OCI-LY3 (cell line): ENCODE results near the gene RANBP9.

Source experiments
- H2AFZ ChIP-seq: fragments of 200-600, 300-600 bp; shearing (Covaris generic); 2 replicates; pipeline ENCODE4 v1.6.0; 2014; ENCODE audit warnings: antibody characterized with exemption, low read depth, low read length
- H3K27ac ChIP-seq: fragments of 200-600, 300-600 bp; sonication (generic); 2 replicates; pipeline ENCODE4 v1.5.1; 2014; ENCODE audit warnings: mild to moderate bottlenecking, low read length, moderate library complexity, mixed read lengths
- H3K27me3 ChIP-seq: fragments of 200-600, 300-600 bp; sonication (generic); 2 replicates; pipeline ENCODE4 v1.6.1; 2014; ENCODE audit warnings: low read depth, low read length, mixed read lengths
- H3K36me3 ChIP-seq: fragments of 200-600, 300-600 bp; sonication (generic); replicated peaks from 2 replicates; pipeline ENCODE3; 2014; ENCODE audit warnings: low read depth, low read length, mixed read lengths
- H3K4me1 ChIP-seq: fragments of 300-600, 200-600 bp; sonication (generic); 2 replicates; pipeline ENCODE4 v1.6.1; 2014; ENCODE audit warnings: low read length, mixed read lengths
- H3K4me2 ChIP-seq: fragments of 200-600, 300-600 bp; sonication (generic); 2 replicates; pipeline ENCODE4 v1.6.1; 2014; ENCODE audit warnings: low read length, mixed read lengths
- H3K4me3 ChIP-seq: fragments of 300-600, 200-600 bp; sonication (generic); 2 replicates; pipeline ENCODE4 v1.5.1; 2014; ENCODE audit warnings: antibody characterized with exemption, mild to moderate bottlenecking, low read length, moderate library complexity
- H3K79me2 ChIP-seq: fragments of 300-600, 200-600 bp; shearing (Covaris generic); 2 replicates; pipeline ENCODE4 v1.6.1; 2014; ENCODE audit warnings: mild to moderate bottlenecking, low read length, mixed read lengths
- H3K9ac ChIP-seq: fragments of 300-600, 200-600 bp; shearing (Covaris generic); 2 replicates; pipeline ENCODE4 v1.6.0; 2014; ENCODE audit warnings: mild to moderate bottlenecking, low read length, moderate library complexity
- H3K9me3 ChIP-seq: fragments of 200-600, 300-600 bp; shearing (Covaris generic); 2 replicates; pipeline ENCODE4 v1.6.1; 2014; ENCODE audit warnings: low read length, mixed read lengths; ENCODE audit not compliant: insufficient read depth
- H4K20me1 ChIP-seq: fragments of 200-600, 300-600 bp; sonication (generic); 2 replicates; pipeline ENCODE4 v1.6.1; 2016; ENCODE audit warnings: low read length, mixed read lengths; ENCODE audit not compliant: insufficient read depth
- CTCF ChIP-seq: fragments of 200-600, 300-600 bp; sonication (generic); IDR thresholded peaks from 2 replicates; pipeline ENCODE4 v1.5.1; 2014; ENCODE audit warnings: antibody characterized with exemption, low read length, low read depth
- EZH2phosphoT487 ChIP-seq: fragments of 200-600 bp; shearing (Covaris generic); IDR thresholded peaks from 2 replicates; pipeline ENCODE4 v1.6.1; 2018; ENCODE audit warnings: antibody characterized with exemption, mixed run types, low read depth

The RANBP9 gene

GRCh38 chr6:13674533-13675190 is 37.0 kb downstream of the RANBP9 start:
- Histone ChIP-seq H3K79me2 (peaks cover 54% of the 10 kb centered on the region), H2AFZ (no peak overlapping the region), H4K20me1 (0 out of 2 replicates have a peak, but pooled peaks cover 4% of the 10 kb centered on the region), H3K9me3 (no peaks in the 10 kb centered on the region), H3K27ac (no peak overlapping the region), H3K4me2 (no peak overlapping the region), H3K27me3 (no peaks in the 10 kb centered on the region), H3K4me3 (no peak overlapping the region), H3K9ac (no peak overlapping the region), H3K4me1 (no peaks in the 10 kb centered on the region), H3K36me3 (no peaks in the 10 kb centered on the region)
- TF ChIP-seq CTCF (no peak), EZH2phosphoT487 (no peak)

GRCh38 chr6:13673825-13674444 is 37.7 kb downstream of the RANBP9 start:
- H3K79me2 ChIP-seq, result peaks cover 60% of the 10 kb centered on the region
- H2AFZ ChIP-seq, result no peak overlapping the region

GRCh38 chr6:13673368-13673767 is 38.3 kb downstream of the RANBP9 start:
- Histone ChIP-seq H3K27me3 (no peaks in the 10 kb centered on the region), H3K9ac (no peak overlapping the region), H3K36me3 (no peaks in the 10 kb centered on the region), H4K20me1 (0 out of 2 replicates have a peak, but pooled peaks cover 4% of the 10 kb centered on the region), H3K4me2 (no peak overlapping the region), H3K9me3 (no peaks in the 10 kb centered on the region), H2AFZ (no peak overlapping the region), H3K27ac (no peak overlapping the region), H3K79me2 (peaks cover 64% of the 10 kb centered on the region), H3K4me3 (no peak overlapping the region), H3K4me1 (peaks cover 5% of the 10 kb centered on the region)
- no peak for TF ChIP-seq CTCF
- no peak for TF ChIP-seq EZH2phosphoT487

More at GRCh38 chr6:13673825-13674444, 37.7 kb downstream of the RANBP9 start:
- Histone ChIP-seq H3K27me3 (no peaks in the 10 kb centered on the region), H3K9me3 (no peaks in the 10 kb centered on the region), H3K4me3 (no peak overlapping the region), H4K20me1 (0 out of 2 replicates have a peak, but pooled peaks cover 4% of the 10 kb centered on the region), H3K36me3 (no peaks in the 10 kb centered on the region), H3K27ac (no peak overlapping the region), H3K4me2 (no peak overlapping the region), H3K9ac (no peak overlapping the region), H3K4me1 (no peaks in the 10 kb centered on the region)
- TF ChIP-seq CTCF, result no peak

GRCh38 chr6:13672904-13673303 is 38.7 kb downstream of the RANBP9 start:
- Histone ChIP-seq H3K4me2 (no peak overlapping the region), H3K9ac (no peak overlapping the region), H3K27me3 (no peaks in the 10 kb centered on the region), H2AFZ (no peak overlapping the region), H3K27ac (no peak overlapping the region), H3K4me3 (no peak overlapping the region), H4K20me1 (0 out of 2 replicates have a peak, but pooled peaks cover 4% of the 10 kb centered on the region), H3K79me2 (peaks cover 67% of the 10 kb centered on the region), H3K4me1 (peaks cover 8% of the 10 kb centered on the region), H3K36me3 (no peaks in the 10 kb centered on the region), H3K9me3 (no peaks in the 10 kb centered on the region)
- no peak for TF ChIP-seq EZH2phosphoT487
- no peak for TF ChIP-seq CTCF
